Lower lobe of right lung (tissue), 2 donors: ENCODE results near the gene KIAA1217. TPM values are rescaled to one million over a fixed set of nuclear protein-coding genes. Genes with fewer than 3 reads are reported as not detected.

Experiments used
- ATAC-seq, 2 donors: fragments of 200-7000 bp; cut with Tn5 transposase; one replicate each; pipeline ENCODE4 v1.9.1; 2020 to 2022; ENCODE audit warnings: mild to moderate bottlenecking in 2 of 2, moderate library complexity in 2 of 2
- DNase-seq: peaks from one replicate; pipeline ENCODE4 v3.0.0-alpha.2; 2020
- H3K27ac ChIP-seq: fragments of 200-600 bp; one replicate; pipeline ENCODE4 v1.8.0; 2022
- H3K27me3 ChIP-seq: fragments of 200-600 bp; one replicate; pipeline ENCODE4 v1.8.0; 2022; ENCODE audit warnings: low read depth
- H3K36me3 ChIP-seq: fragments of 200-600 bp; one replicate; pipeline ENCODE4 v1.8.0; 2022; ENCODE audit warnings: mild to moderate bottlenecking
- H3K4me1 ChIP-seq: fragments of 200-600 bp; one replicate; pipeline ENCODE4 v1.8.0; 2022
- H3K4me3 ChIP-seq: fragments of 200-600 bp; one replicate; pipeline ENCODE4 v1.8.0; 2022; ENCODE audit warnings: mild to moderate bottlenecking
- H3K9me3 ChIP-seq: fragments of 200-600 bp; one replicate; pipeline ENCODE4 v1.8.0; 2022
- CTCF ChIP-seq: fragments of 200-600 bp; IDR thresholded peaks from one replicate; pipeline ENCODE4 v1.8.0; 2022; ENCODE audit warnings: antibody characterized with exemption, mild to moderate bottlenecking
- intact Hi-C: fragments of 100-400 bp; cut with DNase I; formaldehyde crosslinking; loops from one replicate; pipeline ENCODE4 v1.11.0; 2022
- total RNA-seq: library from RNA; stranded (reverse); fragmentation: NEBNext Ultra II Directional; extraction: Animal tissue kit (Norgen Biotek cat#: 25700); gene quantifications from one replicate; pipeline ENCODE4 v1.2.1, GENCODE V29; 2021
- donor health status: DM: no; HTN: yes; CAD: no; lungs with severe emphysema.

KIAA1217 gene
- total RNA-seq, 1 donor from 2014 or later: 37.2 TPM

DNA sequence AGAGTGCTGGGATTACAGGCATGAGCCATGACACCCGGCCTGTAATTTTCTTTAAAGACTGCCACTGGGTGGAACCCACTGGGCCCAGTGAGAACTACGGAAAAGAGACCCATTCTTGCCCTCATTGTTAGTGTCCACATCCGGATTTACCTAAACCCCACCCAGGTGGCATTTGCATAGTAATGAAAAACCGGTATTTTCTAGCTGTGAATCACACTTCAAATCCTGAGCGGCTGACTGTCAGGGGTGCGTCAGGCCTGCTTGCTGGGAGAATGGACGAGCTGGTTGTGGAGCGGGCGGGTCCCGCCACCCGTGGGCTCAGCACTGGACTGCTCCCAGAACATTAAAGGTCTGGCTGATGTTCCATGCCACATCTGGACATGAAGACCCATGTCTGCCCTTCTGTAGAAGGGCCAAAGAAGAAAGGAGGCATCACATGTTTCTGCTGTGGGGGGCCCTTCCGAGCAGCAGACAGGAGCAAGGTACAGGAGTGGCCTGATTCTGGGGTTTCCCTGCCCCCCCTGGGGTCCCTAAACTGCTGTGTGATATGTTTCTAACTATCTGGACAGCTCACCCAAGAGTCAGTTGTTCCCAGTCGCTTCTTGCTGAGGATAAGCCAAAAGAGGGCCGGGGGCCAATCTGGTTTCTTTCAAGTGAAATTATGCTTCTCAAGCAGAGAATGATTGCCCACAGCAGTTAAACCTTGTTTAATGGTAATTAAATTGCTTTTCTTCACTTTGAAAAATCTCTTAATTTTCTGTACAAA, 46.4 kb downstream of the KIAA1217 start:
- no peaks in the 10 kb centered on the region for H3K27me3 ChIP-seq
- ATAC-seq: no peak
- intact Hi-C loops: no loop called here
- no peaks in the 10 kb centered on the region for H3K9me3 ChIP-seq
- no peak overlapping the region for H3K4me3 ChIP-seq
- no peak for TF ChIP-seq CTCF
- peaks cover 14% of the 10 kb centered on the region for H3K4me1 ChIP-seq
- no peak overlapping the region for H3K27ac ChIP-seq
- DNase-seq: no peak
- no peaks in the 10 kb centered on the region for H3K36me3 ChIP-seq

GRCh38 chr10:24255881-24256311, 47.0 kb downstream of the KIAA1217 start:
- Histone ChIP-seq H3K27ac (no peak overlapping the region), H3K4me1 (peaks cover 12% of the 10 kb centered on the region), H3K36me3 (no peaks in the 10 kb centered on the region), H3K9me3 (no peaks in the 10 kb centered on the region), H3K27me3 (no peaks in the 10 kb centered on the region), H3K4me3 (no peak overlapping the region)
- DNase-seq (no peak), ATAC-seq (no peak)
- intact Hi-C loops: no loop called here
- no peak for TF ChIP-seq CTCF

- DNase-seq (no peak), ATAC-seq (no peak)
- no peak overlapping the region for H3K27ac ChIP-seq
- no peaks in the 10 kb centered on the region for H3K36me3 ChIP-seq
- H3K4me3 ChIP-seq: no peak overlapping the region
- intact Hi-C loops: no loop called here
- no peak for TF ChIP-seq CTCF
- peaks cover 4% of the 10 kb centered on the region for H3K4me1 ChIP-seq
- no peaks in the 10 kb centered on the region for H3K9me3 ChIP-seq
- no peaks in the 10 kb centered on the region for H3K27me3 ChIP-seq
These were observed 47.7 kb downstream of the KIAA1217 start for GRCh38 chr10:24256619-24257107.

DNA sequence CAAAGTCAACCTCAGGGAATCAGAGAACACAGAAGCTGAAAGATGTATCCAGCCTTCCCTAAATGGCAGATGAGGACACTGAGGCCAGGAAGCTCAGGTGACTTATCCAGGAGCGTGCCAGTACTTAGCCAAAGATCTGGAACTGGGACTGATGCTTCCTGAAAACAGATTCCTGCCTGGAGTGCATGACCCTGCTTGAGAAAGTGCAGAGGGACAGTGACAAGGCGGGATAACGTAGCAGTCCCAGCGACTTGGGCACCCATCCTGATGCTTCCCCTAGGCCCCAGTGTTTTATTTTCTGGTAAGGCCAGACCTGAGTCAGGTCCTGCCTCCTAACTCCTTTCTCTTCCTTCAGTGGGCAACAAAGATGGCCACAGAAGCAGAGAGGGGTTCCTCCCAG, 48.6 kb downstream of the KIAA1217 start:
- DNase-seq (no peak), ATAC-seq (no peak)
- TF ChIP-seq CTCF: no peak

DNA sequence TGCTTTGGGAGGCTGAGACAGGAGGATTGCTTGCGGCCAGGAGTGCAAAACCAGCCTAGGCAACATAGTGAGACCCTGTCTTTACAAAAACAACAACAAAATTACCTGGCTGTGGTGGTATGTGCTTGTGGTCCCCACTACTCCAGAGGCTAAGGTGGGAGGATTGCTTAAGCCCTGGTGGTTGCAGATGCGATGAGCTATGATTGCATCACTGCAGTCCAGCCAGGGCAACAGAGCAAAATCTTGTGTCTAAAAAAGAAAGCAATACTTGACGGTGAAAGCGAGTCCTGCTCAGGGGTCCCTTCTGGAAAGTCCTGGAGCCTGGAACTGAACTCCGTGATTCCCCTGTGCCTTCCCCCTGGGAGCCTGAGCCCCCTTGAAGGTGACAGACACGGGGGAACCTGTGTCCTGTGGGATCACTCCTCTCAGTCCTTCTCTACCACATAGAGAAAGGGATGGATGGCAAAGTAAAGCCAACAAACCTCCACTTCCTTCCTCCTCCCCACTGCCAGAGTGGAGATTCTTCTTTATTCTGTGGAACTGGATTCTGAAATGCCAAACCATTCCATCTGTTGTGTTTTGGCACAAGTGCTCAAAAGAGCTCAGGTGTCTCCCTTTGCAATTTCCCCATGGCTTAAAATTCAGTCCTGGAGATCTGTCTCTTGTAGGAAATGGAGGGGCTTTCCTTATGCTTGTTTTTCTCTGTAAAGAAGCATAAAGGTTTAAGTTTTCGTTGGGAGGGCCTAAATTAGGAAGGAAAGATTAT, 50.6 kb downstream of the KIAA1217 start:
- no peaks in the 10 kb centered on the region for H3K9me3 ChIP-seq
- no peak overlapping the region for H3K27ac ChIP-seq
- no peaks in the 10 kb centered on the region for H3K4me1 ChIP-seq
- no peaks in the 10 kb centered on the region for H3K27me3 ChIP-seq
- DNase-seq: no peak
- intact Hi-C loops: no loop called here
- no peaks in the 10 kb centered on the region for H3K36me3 ChIP-seq
- no peak for TF ChIP-seq CTCF
- H3K4me3 ChIP-seq: no peak overlapping the region
- ATAC-seq: no peak

More for the DNA sequence above, 48.6 kb downstream of the KIAA1217 start:
- Histone ChIP-seq H3K36me3 (no peaks in the 10 kb centered on the region), H3K4me3 (no peak overlapping the region), H3K9me3 (no peaks in the 10 kb centered on the region), H3K4me1 (no peaks in the 10 kb centered on the region), H3K27me3 (no peaks in the 10 kb centered on the region), H3K27ac (no peak overlapping the region)
- intact Hi-C loops: no loop called here
